8988T (cell line): ENCODE data around the gene RNASE8.
"Not testable (repeated sequence)": the region's sequence is repeated elsewhere in the genome, so short reads cannot be mapped to it uniquely, and the experiment has no call there.

Experiments
- DNase-seq: peaks from one replicate; pipeline ENCODE4 v3.0.0; 2011

Gene RNASE8

GRCh38 chr14:21030531-21030930, 27.1 kb upstream of the RNASE8 start:
- no peak for DNase-seq

- DNase-seq = no peak
Measured at GRCh38 chr14:21032326-21033132, 25.1 kb upstream of the RNASE8 start.

GRCh38 chr14:21033133-21033698, 24.4 kb upstream of the RNASE8 start:
- no peak for DNase-seq

- no peak for DNase-seq
Measured at GRCh38 chr14:21034707-21035106, 22.9 kb upstream of the RNASE8 start, which contains the start of gene RNASE13. Gene RNASE13, minus strand, starts transcription at chr14:21034807. Its CDS starts 519 bp downstream, at chr14:21034288.

GRCh38 chr14:21036751-21037150, 20.9 kb upstream of the RNASE8 start:
- no peak for DNase-seq

GRCh38 chr14:21037156-21037555, 20.5 kb upstream of the RNASE8 start:
- no peak for DNase-seq

- DNase-seq = no peak
Measured at GRCh38 chr14:21038441-21039422, 18.9 kb upstream of the RNASE8 start.

GRCh38 chr14:21039585-21040369, 17.8 kb upstream of the RNASE8 start:
- no peak for DNase-seq

GRCh38 chr14:21040370-21040925, 17.2 kb upstream of the RNASE8 start:
- no peak for DNase-seq

- DNase-seq = not testable (repeated sequence)
Measured at GRCh38 chr14:21040941-21041340, 16.7 kb upstream of the RNASE8 start.

- no peak for DNase-seq
Measured at GRCh38 chr14:21041676-21042433, 15.8 kb upstream of the RNASE8 start, which contains the start of gene RNASE7. Gene RNASE7, plus strand, starts transcription at chr14:21042362. Its CDS starts 631 bp downstream, at chr14:21042993.

- DNase-seq = no peak
Measured at GRCh38 chr14:21042918-21043317, 14.7 kb upstream of the RNASE8 start.

GRCh38 chr14:21043387-21043973, 14.1 kb upstream of the RNASE8 start:
- DNase-seq = no peak

GRCh38 chr14:21043974-21044618, 13.5 kb upstream of the RNASE8 start:
- no peak for DNase-seq

- no peak for DNase-seq
Measured at GRCh38 chr14:21047378-21047781, 10.2 kb upstream of the RNASE8 start.

GRCh38 chr14:21048638-21049037, 9.0 kb upstream of the RNASE8 start:
- no peak for DNase-seq

GRCh38 chr14:21049271-21049673, 8.3 kb upstream of the RNASE8 start:
- DNase-seq = no peak

- no peak for DNase-seq
Measured at GRCh38 chr14:21050597-21050996, 7.0 kb upstream of the RNASE8 start.

- no peak for DNase-seq
Measured at GRCh38 chr14:21053184-21054122, 4.2 kb upstream of the RNASE8 start.
